GM12864 (cell line): ENCODE results near the gene CDH13.

Experiments used
- DNase-seq: peaks from one replicate; pipeline ENCODE4 v3.0.0-alpha.2; 2011; ENCODE audit warnings: low read depth
- H3K4me3 ChIP-seq: 2 replicates; pipeline ENCODE4 v1.5.1; 2011; ENCODE audit warnings: mild to moderate bottlenecking, low read depth, low read length, control low read depth
- CTCF ChIP-seq: IDR thresholded peaks from 2 replicates; pipeline ENCODE4 v1.5.1; 2011; ENCODE audit warnings: low read depth, mild to moderate bottlenecking, moderate library complexity, low read length, control low read depth, inconsistent platforms; ENCODE audit errors: missing control alignments

Gene CDH13

GRCh38 chr16:83837566-83837965, 1210.8 kb downstream of the CDH13 start:
- DNase-seq: no peak
- no peak for TF ChIP-seq CTCF
- H3K4me3 ChIP-seq: no peak overlapping the region

- no peak for DNase-seq
- H3K4me3 ChIP-seq: no peak overlapping the region
- TF ChIP-seq CTCF: no peak
Measured at GRCh38 chr16:83838151-83838550, 1211.4 kb downstream of the CDH13 start.

DNA sequence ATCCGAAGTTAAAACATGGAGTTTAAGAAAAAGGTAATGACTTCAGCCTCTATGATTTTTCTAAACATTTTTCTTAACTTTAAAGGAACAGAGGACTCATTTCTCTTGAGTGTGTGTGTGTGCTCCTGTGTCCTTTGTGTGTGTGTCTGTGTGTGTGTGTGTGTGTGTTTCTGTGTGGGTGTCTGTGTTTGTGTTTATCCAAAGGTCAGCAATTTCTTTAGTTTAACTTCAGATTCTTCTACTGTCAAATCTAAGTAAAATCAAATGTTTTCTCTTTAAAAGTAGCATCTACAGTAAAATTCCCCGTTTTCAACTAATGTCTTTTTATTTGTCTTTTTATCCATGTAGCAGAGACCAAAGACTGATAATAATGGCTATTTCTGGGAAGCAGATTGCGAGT, 1212.8 kb downstream of the CDH13 start:
- TF ChIP-seq CTCF: no peak
- no peak overlapping the region for H3K4me3 ChIP-seq
- DNase-seq: no peak

DNA sequence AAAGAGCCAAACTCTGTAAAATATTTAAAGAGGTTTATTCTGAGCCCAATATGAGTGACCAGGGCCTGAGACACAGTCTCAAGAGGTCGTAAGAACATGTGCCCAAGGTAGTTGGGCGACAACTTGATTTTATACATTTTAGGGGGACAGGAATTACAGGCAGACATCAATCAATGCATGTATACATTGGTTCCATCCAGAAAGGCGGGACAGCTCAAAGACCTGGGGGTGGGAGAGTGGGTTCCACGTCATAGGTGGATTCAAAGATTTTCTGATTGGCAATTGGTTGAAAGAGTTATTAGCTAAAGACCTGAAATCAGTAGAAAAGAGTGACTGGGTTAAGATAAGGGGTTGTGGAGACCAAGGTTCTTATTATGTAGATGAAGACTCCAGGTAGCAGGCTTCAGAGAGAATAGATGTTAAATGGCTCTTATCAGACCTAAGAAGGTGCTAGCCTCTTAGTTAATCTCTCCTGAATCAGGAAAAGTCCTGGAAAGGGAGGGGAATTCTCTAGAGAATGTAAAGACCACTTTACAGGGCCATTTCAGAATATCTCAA, 1213.4 kb downstream of the CDH13 start:
- TF ChIP-seq CTCF: no peak
- DNase-seq: no peak
- no peak overlapping the region for H3K4me3 ChIP-seq

- no peak for TF ChIP-seq CTCF
- DNase-seq: no peak
- no peak overlapping the region for H3K4me3 ChIP-seq
Measured at GRCh38 chr16:83842291-83842690, 1215.5 kb downstream of the CDH13 start.

DNA sequence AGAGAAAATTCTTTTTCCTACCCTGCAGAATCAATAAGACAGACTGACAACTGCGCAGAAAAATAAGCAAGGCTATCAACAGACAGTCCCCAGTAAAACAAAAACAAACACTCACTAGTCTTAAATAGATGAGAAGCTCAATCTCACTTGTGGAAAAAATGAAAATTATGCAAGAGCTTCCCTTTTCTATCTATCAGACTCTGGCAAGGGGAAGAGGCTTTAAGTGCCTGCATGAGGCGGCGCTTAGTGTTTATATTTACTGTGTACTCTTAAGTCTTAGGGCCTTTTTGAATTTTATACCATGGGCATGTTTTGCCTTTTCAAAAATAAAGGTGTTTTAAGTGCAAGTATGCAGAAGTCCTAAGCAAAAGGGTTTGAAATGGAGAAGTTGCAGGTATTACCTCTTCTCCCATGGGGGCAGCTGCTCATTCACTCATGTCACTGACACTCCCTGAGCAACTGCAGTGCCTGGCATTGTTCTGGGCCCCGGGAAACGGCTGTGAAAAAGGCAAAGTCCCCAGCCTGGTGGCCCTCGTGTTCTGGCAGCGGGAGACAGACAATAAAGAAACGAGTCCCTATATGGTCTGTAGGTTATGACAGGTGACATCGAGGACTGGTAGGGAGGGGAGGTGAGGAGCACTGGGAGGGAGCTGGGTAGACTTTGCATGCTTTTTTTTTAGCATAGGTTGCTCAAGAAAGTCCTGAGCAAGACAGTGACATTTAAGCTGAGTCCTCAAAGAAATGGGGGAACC, 1216.2 kb downstream of the CDH13 start:
- TF ChIP-seq CTCF: no peak
- DNase-seq: no peak
- H3K4me3 ChIP-seq: no peak overlapping the region

- no peak overlapping the region for H3K4me3 ChIP-seq
- DNase-seq: no peak
- TF ChIP-seq CTCF: no peak
Measured at GRCh38 chr16:83843657-83844056, 1216.9 kb downstream of the CDH13 start.
